ENCODE results near the gene PDHX.
"Not testable (repeated sequence)": the region's sequence is repeated elsewhere in the genome, so short reads cannot be mapped to it uniquely, and the experiment has no call there.

PDHX gene

DNA sequence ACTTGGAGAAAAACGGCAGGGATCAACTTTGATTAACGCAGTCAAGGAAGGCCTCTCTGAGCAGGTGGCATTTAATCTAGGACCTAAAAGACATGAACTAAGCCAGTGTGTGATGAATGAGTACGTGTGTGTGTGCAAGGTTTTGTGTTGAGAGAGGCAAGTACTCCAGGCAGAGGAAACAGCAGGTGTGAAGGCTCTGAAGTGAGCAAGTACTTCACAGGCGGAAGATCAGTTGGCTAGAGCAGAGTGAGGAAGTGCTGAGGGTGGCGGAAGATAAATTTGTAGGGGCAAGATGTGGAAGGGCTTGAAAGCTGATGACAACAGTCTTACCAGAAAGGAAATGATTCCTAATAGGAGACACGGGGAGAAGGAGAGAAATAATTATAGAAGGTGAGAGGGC lies 7.0 kb upstream of the PDHX start:
- no peak for DNase-seq (ENCODE audit: low read depth)
- no peak overlapping the region for H3K4me3 ChIP-seq (ENCODE audit: low read length)
- TF ChIP-seq, protein P1, sequence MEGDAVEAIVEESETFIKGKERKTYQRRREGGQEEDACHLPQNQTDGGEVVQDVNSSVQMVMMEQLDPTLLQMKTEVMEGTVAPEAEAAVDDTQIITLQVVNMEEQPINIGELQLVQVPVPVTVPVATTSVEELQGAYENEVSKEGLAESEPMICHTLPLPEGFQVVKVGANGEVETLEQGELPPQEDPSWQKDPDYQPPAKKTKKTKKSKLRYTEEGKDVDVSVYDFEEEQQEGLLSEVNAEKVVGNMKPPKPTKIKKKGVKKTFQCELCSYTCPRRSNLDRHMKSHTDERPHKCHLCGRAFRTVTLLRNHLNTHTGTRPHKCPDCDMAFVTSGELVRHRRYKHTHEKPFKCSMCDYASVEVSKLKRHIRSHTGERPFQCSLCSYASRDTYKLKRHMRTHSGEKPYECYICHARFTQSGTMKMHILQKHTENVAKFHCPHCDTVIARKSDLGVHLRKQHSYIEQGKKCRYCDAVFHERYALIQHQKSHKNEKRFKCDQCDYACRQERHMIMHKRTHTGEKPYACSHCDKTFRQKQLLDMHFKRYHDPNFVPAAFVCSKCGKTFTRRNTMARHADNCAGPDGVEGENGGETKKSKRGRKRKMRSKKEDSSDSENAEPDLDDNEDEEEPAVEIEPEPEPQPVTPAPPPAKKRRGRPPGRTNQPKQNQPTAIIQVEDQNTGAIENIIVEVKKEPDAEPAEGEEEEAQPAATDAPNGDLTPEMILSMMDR (IDR thresholded peaks at IDR 0.05; ENCODE audit: insufficient read depth, low read depth, low read length, missing control alignments): no peak

DNA sequence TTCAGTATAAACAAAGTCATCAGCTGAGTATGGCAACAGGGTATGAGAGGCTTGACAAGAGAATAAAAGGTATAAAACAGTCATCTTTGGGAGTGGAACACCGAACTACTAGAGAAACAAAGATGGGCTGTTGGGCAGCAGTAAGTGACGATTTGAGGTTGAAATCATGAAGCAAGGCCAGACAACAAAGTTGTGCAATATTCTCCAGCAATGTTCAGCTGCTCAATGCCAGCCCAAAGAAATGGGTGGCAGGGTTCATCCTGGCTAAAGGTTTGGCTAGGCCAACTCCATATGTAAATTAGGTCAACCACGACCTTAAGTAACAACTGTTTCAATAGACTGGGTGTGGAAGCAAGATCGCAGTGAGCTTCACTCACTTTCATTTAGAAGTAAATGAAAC lies 6.5 kb upstream of the PDHX start:
- H3K4me3 ChIP-seq (ENCODE audit: low read length): no peak overlapping the region
- DNase-seq (ENCODE audit: low read depth): no peak
- TF ChIP-seq, protein P1 (IDR thresholded peaks at IDR 0.05; ENCODE audit: insufficient read depth, low read depth, low read length, missing control alignments): no peak

DNA sequence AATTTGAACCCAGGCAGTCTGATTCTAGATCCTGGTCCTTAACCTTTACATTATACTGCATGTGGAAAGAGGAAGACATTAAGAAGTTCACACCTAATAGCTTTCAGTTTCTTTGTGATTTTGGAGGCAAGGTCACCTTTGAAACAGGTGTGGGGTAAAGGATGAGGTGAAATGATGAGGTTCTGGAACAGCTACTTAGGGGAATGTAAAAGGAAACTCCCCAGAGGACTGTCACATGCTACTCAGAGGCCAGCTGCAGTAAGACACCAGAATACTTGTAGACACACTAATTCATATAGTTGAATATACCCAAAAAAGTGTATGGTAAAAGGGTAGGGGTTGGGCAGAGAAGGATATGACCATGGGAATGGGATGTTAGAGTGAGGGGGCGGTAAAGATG lies 5.6 kb upstream of the PDHX start:
- TF ChIP-seq, protein P1 (IDR thresholded peaks at IDR 0.05; ENCODE audit: insufficient read depth, low read depth, low read length, missing control alignments): no peak
- H3K4me3 ChIP-seq (ENCODE audit: low read length): no peak overlapping the region
- no peak for DNase-seq (ENCODE audit: low read depth)

DNA sequence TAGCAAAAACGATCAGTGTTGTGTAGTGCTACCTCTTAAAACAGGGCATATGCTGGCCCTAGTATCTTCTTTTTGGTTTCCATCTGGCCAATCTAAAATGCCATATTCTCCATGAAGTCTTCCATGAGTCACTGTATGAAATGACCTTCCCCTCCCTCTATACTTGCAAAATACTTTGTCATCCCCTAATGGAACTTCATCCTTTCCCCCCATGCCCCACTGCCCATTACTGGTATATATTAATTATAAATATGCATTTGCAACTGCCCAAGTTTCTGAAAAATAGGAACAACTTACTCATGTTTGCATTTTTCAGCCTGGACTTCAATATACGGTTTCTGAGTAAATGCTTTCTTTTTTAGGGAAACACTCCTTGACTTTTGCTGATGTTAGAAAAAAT lies 4.7 kb upstream of the PDHX start:
- DNase-seq (ENCODE audit: low read depth): no peak
- TF ChIP-seq, protein P1 (IDR thresholded peaks at IDR 0.05; ENCODE audit: insufficient read depth, low read depth, low read length, missing control alignments): no peak
- no peak overlapping the region for H3K4me3 ChIP-seq (ENCODE audit: low read length)

DNA sequence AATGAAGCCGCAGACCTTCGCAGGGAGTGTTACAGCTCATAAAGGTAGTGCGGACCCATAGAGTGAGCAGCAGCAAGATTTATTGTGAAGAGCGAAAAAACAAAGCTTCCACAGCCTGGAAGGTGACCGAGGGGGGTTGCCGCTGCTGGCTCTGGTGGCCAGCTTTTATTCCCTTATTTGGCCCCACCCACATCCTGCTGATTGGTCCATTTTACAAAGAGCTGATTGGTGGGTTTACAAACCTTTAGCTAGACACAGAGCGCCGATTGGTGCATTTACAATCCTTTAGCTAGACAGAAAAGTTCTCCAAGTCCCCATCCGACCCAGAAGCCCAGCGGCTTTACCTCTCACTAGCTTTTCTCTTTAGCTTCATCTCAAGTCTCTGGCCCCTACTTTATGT lies 2.9 kb upstream of the PDHX start:
- not testable (repeated sequence) for DNase-seq (ENCODE audit: low read depth); H3K4me3 ChIP-seq (ENCODE audit: low read length)

DNA sequence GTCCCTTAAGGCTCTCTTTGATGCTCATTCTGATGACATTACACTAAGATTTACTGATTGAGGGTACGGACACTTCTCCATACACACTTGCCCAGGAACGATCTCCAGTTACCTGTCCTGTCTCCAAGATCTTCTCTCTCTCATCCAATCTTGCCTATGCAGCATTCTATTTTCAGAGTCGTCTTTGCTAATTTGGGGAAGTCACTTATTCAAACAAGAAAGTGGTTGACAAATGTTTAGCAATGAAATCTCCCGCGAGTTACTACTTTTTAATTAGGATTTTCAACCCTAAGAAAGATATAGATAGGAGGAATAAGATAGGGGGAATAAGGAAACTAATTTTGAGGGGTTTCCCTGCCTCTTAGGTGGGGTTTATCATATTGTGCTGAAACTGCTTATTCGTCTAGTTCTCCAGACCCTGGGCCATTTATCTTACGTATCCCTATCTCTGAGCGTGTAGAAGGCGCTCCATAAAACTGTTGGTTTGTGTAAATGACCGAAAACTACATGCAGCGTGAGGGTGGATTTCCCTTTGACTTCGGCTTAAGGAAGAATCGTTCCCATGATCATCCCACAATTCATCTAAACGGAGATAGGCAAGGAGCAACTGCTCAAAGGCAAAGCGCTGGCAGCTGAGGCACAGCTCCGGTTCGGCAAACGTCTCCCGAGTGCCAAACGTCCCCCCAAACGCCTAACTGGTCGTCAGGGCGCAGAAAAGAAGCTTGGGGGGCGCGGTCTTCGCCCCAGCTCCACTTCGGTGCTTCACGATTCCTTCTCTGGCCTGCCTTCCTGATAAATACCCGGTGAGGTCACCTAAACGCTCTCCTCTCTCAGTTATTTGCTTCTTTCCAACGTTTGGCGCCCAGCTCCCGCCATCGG lies 1.0 kb upstream of the PDHX start:
- peak overlapping the region; percentile 88 for H3K4me3 ChIP-seq (ENCODE audit: low read length)
- TF ChIP-seq, protein P1 (IDR thresholded peaks at IDR 0.05; ENCODE audit: insufficient read depth, low read depth, low read length, missing control alignments): no peak
- no peak for DNase-seq (ENCODE audit: low read depth)

DNA sequence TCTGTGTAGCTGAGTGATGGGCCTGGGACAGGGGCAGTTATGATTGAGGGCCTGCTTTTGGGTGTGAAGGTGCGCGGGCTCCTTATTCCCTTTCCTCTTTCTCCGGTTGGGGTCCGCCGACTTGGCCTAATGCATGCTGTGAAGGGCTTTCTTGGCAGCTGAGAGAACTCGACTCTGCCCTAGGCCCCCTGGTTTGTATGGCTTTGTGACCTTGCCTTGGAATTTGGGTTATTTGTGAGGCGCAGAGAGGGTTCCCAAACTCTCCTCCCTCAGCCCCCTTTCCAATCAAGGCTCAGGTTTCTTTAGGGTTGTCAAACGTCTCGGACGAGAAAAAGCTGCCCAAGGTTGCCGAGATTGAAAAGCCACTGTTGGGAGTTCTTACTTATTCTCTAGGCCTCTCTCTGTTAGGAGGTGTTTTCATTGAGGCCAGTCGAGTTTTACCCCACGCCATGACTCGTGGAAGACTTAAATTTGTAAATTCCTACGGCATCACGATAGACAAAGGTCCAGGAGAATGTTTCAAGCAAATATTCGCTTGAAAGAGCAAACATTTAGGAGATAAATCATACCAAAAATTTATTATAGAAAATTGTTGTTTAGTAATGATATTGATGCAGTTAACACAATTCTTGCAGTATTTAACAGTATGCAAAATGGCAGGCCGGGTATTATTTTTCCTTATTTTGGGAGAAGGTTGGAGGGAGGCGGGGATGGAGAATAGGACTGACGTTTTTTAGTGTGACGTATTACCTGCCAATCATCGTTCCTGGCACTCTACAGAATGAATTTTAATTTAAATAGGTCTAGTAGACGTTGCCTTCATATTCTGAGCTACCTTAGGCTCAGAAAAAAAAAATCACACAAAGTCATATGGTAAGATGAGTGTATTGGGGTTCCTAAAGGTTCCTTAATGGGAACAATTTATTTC lies 689 bp downstream of the PDHX start:
- peak; percentile 57 for DNase-seq (ENCODE audit: low read depth)
- peak overlapping the region; percentile 88 for H3K4me3 ChIP-seq (ENCODE audit: low read length)
- TF ChIP-seq, protein P1 (IDR thresholded peaks at IDR 0.05; ENCODE audit: insufficient read depth, low read depth, low read length, missing control alignments): no peak

Measured in epithelial cell of esophagus (primary cell).